SK-N-SH treated with all-trans-retinoic acid at 6 μM for 48 hours (cell line): ENCODE results near the gene NADK2.
A peak's percentile ranks its signal among the peaks of the same experiment; 100 is the strongest.

Experiments
- ATAC-seq: fragments of 200-7000 bp; cut with Tn5 transposase; 3 replicates; pipeline ENCODE4 v1.9.1; 2020; ENCODE audit warnings: mild to moderate bottlenecking, moderate library complexity
- ARNTL ChIP-seq: fragments of 450-650 bp; formaldehyde crosslinking; IDR thresholded peaks from 2 replicates; pipeline ENCODE4 v1.5.0; 2020; ENCODE audit warnings: low read depth, mild to moderate bottlenecking, moderate library complexity, borderline replicate concordance
- BACH2 ChIP-seq: fragments of 250-450 bp; sonication (Bioruptor Pico); IDR thresholded peaks from 2 replicates; pipeline ENCODE4 v1.9.0; 2021; ENCODE audit warnings: mild to moderate bottlenecking, borderline replicate concordance
- CREB5 ChIP-seq: fragments of 250-450 bp; sonication (Bioruptor Pico); IDR thresholded peaks from 2 replicates; pipeline ENCODE4 v1.5.1; 2020; ENCODE audit warnings: low read depth, mild to moderate bottlenecking, moderate library complexity
- POU6F1 ChIP-seq: fragments of 250-450 bp; sonication (Bioruptor Pico); IDR thresholded peaks from 2 replicates; pipeline ENCODE4 v1.8.0; 2021; ENCODE audit warnings: low read depth, mild to moderate bottlenecking, moderate library complexity, borderline replicate concordance
- PPARA ChIP-seq: fragments of 250-450 bp; sonication (Bioruptor Pico); IDR thresholded peaks from 2 replicates; pipeline ENCODE4 v1.5.0; 2020; ENCODE audit warnings: mild to moderate bottlenecking, borderline replicate concordance
- TCF4 ChIP-seq: fragments of 250-450 bp; sonication (Bioruptor Pico); IDR thresholded peaks from 2 replicates; pipeline ENCODE4 v1.8.0; 2021; ENCODE audit warnings: mild to moderate bottlenecking, moderate library complexity, borderline replicate concordance
- ZFP30 ChIP-seq: fragments of 450-650 bp; formaldehyde crosslinking; IDR thresholded peaks from 2 replicates; pipeline ENCODE4 v1.5.0; 2022; ENCODE audit warnings: mild to moderate bottlenecking, moderate library complexity
- ZNF565 ChIP-seq: fragments of 450-650 bp; formaldehyde crosslinking; conservative IDR thresholded peaks from 2 replicates; pipeline ENCODE4 v1.5.0; 2020; ENCODE audit warnings: low read depth, mild to moderate bottlenecking, moderate library complexity
- ZNF70 ChIP-seq: fragments of 450-650 bp; formaldehyde crosslinking; IDR thresholded peaks from 2 replicates; pipeline ENCODE4 v1.5.0; 2020; ENCODE audit warnings: mild to moderate bottlenecking, moderate library complexity
- TF ChIP-seq, protein P1 (sequence below): fragments of 250-450 bp; sonication (Bioruptor Pico); IDR thresholded peaks from 2 replicates; pipeline ENCODE4 v1.8.0; 2020; ENCODE audit warnings: mild to moderate bottlenecking, moderate library complexity, borderline replicate concordance
- TF ChIP-seq, protein P2 (sequence below): fragments of 250-450 bp; sonication (Bioruptor Pico); IDR thresholded peaks from 2 replicates; pipeline ENCODE4 v1.5.0; 2020; ENCODE audit warnings: mild to moderate bottlenecking, moderate library complexity

NADK2 gene

DNA sequence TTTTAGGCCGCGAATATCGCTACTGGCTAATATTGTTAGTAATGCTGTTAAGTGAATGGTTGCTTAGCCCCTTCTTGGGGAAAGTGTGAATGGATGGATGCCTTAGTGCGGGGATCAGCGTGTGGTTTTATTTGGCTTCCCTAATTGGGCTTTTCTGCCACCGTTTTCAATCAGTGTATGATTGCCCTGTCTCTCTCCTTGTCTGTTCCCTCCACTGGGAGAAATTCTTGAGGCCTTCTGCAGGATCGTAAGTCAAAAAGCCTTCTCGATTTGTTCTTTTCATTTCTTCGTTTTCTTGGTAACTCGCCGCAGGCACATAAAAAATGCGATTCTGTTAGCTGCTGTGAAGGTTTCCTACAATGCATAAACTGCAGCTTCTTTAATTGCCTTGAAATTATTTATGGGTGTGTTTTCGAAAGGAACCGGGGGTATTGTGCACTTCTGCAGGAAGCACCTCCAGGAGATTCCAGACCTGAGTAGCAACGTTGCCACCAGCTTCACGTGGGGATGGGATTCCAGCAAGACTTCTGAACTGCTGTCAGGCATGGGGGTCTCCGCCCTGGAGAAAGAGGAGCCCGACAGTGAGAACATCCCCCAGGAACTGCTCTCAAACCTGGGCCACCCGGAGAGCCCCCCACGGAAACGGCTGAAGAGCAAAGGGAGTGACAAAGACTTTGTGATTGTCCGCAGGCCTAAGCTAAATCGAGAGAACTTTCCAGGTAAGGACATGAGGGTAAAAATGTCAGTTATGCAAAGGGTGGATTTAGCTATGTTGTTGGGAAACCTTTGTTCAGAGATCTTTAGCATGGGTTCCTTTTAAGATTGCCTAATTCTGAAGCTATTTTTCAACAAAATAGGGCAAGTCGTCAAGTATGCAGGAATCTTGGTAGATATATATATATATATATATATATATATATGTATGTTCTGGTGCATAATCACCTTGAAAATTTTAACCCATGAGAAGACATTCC, 89.1 kb downstream of the NADK2 start (continued):
- TF ChIP-seq POU6F1 (CRISPR knock-in tag) = no peak

GRCh38 chr5:36151434-36152323, 90.0 kb downstream of the NADK2 start, which contains the start of the genes LMBRD2 and SKP2:
Gene LMBRD2, minus strand, starts transcription at chr5:36151887. Its CDS starts 8,538 bp downstream, at chr5:36143349.
Gene SKP2, plus strand, starts transcription at chr5:36152111. Its CDS starts 152 bp downstream, at chr5:36152263.
- TF ChIP-seq ARNTL (no peak), ZFP30 (CRISPR knock-in tag) (no peak), PPARA (CRISPR knock-in tag) (no peak)
- peak; percentile 98 for ATAC-seq

DNA sequence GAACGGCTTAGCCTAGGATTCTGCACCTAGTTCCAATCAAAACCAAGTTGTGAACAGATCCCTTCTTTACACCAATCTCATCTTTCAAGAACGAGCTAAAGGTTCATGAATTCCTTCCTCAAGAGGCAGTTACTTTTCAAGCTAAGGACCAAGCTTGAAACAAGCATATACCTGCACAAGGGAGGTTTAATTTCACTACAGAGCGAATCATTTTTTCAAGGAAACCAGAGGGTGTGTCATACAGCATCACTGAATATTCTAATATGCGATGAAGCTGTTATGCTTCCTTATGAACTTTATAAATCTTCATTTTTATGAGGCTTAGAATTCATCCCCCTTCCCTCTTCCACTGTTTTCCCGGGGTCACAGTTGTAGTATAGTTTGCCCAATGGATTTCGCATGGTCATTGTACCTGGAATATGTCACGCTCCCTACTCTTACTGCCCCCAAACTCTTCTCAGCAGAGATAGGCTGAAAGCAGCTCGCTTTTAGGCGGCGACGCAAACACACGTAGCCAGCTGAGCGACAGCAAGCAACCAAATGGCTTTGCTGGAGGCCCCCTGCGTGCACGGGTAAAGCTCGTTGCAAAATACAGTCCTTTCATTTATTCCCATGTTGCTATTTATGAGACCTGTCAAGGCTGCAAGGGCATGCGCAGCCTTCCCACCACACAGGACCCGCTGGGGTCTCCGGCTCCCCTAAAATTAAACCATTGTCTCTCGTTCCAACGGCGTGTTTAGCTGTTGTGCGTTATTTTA, 90.9 kb downstream of the NADK2 start:
- ATAC-seq = peak; percentile 54
- TF ChIP-seq CREB5 (CRISPR knock-in tag) = no peak
- TF ChIP-seq TCF4 (CRISPR knock-in tag) = no peak
- TF ChIP-seq, protein P1, sequence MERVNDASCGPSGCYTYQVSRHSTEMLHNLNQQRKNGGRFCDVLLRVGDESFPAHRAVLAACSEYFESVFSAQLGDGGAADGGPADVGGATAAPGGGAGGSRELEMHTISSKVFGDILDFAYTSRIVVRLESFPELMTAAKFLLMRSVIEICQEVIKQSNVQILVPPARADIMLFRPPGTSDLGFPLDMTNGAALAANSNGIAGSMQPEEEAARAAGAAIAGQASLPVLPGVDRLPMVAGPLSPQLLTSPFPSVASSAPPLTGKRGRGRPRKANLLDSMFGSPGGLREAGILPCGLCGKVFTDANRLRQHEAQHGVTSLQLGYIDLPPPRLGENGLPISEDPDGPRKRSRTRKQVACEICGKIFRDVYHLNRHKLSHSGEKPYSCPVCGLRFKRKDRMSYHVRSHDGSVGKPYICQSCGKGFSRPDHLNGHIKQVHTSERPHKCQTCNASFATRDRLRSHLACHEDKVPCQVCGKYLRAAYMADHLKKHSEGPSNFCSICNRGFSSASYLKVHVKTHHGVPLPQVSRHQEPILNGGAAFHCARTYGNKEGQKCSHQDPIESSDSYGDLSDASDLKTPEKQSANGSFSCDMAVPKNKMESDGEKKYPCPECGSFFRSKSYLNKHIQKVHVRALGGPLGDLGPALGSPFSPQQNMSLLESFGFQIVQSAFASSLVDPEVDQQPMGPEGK (CRISPR knock-in tag) = no peak
- TF ChIP-seq PPARA (CRISPR knock-in tag) = no peak

GRCh38 chr5:36147681-36148080, 94.0 kb downstream of the NADK2 start:
- ATAC-seq = no peak
- TF ChIP-seq, protein P2, sequence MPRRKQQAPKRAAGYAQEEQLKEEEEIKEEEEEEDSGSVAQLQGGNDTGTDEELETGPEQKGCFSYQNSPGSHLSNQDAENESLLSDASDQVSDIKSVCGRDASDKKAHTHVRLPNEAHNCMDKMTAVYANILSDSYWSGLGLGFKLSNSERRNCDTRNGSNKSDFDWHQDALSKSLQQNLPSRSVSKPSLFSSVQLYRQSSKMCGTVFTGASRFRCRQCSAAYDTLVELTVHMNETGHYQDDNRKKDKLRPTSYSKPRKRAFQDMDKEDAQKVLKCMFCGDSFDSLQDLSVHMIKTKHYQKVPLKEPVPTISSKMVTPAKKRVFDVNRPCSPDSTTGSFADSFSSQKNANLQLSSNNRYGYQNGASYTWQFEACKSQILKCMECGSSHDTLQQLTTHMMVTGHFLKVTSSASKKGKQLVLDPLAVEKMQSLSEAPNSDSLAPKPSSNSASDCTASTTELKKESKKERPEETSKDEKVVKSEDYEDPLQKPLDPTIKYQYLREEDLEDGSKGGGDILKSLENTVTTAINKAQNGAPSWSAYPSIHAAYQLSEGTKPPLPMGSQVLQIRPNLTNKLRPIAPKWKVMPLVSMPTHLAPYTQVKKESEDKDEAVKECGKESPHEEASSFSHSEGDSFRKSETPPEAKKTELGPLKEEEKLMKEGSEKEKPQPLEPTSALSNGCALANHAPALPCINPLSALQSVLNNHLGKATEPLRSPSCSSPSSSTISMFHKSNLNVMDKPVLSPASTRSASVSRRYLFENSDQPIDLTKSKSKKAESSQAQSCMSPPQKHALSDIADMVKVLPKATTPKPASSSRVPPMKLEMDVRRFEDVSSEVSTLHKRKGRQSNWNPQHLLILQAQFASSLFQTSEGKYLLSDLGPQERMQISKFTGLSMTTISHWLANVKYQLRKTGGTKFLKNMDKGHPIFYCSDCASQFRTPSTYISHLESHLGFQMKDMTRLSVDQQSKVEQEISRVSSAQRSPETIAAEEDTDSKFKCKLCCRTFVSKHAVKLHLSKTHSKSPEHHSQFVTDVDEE (CRISPR knock-in tag) = no peak
- TF ChIP-seq ZNF70 (CRISPR knock-in tag) = no peak

DNA sequence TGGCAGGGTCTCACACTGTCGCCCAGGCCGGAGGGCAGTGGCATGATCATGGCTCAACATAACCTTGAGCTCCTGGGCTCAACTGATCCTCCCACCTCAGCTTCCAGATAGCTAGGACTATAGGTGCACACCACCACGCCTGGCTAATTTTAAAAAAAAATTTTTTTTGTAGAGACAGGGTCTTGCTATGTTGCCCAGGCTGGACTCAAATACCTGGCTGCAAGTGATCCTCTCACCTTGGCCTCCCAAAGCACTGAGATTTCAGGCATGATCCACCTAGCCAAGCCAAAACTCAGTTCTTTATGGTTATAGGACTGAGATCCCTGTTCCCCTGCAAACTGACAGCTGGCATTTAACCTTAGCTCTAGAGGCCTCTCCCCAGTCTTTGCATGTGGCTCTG, 95.3 kb downstream of the NADK2 start:
- no peak for TF ChIP-seq ZNF565 (CRISPR knock-in tag)
- TF ChIP-seq ZNF70 (CRISPR knock-in tag) = no peak
- TF ChIP-seq PPARA (CRISPR knock-in tag) = no peak
- no peak for ATAC-seq

DNA sequence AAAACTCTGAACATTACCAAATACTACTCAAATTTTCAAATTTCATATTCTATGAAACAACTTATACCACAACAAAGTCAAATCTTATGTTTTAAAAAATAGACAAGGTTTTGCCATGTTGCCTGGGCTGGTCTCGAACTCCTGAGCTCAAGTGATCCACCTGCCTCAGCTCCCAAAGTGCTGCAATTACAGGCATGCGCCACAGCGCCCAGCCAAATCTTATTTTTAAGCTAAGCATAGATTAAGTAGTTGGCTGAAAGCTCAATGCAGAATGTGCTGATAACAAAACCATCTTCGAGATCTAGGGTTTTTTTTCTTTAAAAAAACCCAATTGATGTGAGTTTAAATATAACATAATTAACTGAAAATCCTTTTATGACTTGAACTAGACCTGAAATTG, 96.4 kb downstream of the NADK2 start:
- ATAC-seq = no peak
- TF ChIP-seq ZFP30 (CRISPR knock-in tag) = no peak
- no peak for TF ChIP-seq ZNF565 (CRISPR knock-in tag)
- TF ChIP-seq, protein P1 (CRISPR knock-in tag) = no peak
- no peak for TF ChIP-seq TCF4 (CRISPR knock-in tag)
- no peak for TF ChIP-seq BACH2 (CRISPR knock-in tag)
- no peak for TF ChIP-seq POU6F1 (CRISPR knock-in tag)
- TF ChIP-seq ZNF70 (CRISPR knock-in tag) = no peak
- TF ChIP-seq CREB5 (CRISPR knock-in tag) = no peak
